Jurkat, Clone E6-1 (cell line): ENCODE measurements around the gene VARS1. TPM values are rescaled to one million over a fixed set of nuclear protein-coding genes. Genes with fewer than 3 reads are reported as not detected.
"Not testable (repeated sequence)": the region's sequence is repeated elsewhere in the genome, so short reads cannot be mapped to it uniquely, and the experiment has no call there.

ENCODE experiments used
- DNase-seq: peaks from one replicate; pipeline ENCODE4 v3.0.0-alpha.2; 2011; ENCODE audit warnings: low read depth, low spot score
- H3K4me3 ChIP-seq: 2 replicates; pipeline ENCODE4 v1.5.1; 2011; ENCODE audit warnings: mild to moderate bottlenecking, low read length, control low read depth, moderate library complexity
- polyA plus RNA-seq: library from polyadenylated mRNA; unstranded; fragments of >200 nt; gene quantifications from one replicate; pipeline ENCODE4 v1.2.1, GENCODE V29; 2012; ENCODE audit warnings: missing spikeins; ENCODE audit not compliant: insufficient read length, insufficient read depth

Gene VARS1
- polyA plus RNA-seq: 125 TPM

DNA sequence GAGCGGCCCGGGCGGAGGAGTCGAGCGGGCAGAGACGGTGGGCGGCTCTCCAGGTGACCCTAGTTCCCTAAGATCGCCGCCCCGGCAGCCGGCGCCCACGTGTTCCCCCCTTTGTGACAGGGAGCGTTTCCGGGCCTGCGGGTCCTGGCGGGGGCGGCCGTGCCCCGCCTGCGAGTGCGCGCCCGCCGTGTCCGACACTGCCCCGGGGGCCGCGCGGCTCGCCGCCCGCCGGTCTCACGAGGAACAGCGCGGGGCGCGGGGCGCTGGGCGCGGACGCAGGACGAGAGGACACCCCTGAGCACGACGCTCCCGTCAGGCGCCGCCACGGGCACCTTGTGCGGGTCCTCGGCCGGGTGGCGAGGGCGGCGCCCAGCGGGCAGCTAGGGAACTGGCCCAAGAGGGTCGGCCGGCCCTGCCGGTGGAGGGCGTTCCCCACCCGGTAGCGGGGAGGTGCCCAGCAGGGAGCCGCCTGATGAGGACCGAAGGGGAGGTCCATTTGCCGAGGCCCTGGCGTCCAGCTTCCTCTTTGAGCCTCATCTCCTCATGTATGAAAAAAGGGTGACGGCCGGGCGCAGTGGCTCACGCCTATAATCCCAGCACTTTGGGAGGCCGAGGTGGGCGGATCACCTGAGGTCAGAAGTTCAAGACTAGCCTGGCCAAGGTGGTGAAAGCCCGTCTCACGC, at the start of gene VARS1:
VARS1 (minus strand) TSS at position 137 of the 683 bp plus-strand sequence. CDS start 535 bp downstream, outside the sequence.
- H3K4me3 ChIP-seq: peak within 1 kb of the TSS; percentile 99
- peak; percentile 72 for DNase-seq

GRCh38 chr6:31844507-31844906, 49.0 kb upstream of the VARS1 start:
- no peak overlapping the region for H3K4me3 ChIP-seq
- no peak for DNase-seq

GRCh38 chr6:31842053-31842452, 46.5 kb upstream of the VARS1 start:
- H3K4me3 ChIP-seq: no peak overlapping the region
- no peak for DNase-seq

- not testable (repeated sequence) for DNase-seq
Observed at GRCh38 chr6:31839779-31840126, 44.2 kb upstream of the VARS1 start.

DNA sequence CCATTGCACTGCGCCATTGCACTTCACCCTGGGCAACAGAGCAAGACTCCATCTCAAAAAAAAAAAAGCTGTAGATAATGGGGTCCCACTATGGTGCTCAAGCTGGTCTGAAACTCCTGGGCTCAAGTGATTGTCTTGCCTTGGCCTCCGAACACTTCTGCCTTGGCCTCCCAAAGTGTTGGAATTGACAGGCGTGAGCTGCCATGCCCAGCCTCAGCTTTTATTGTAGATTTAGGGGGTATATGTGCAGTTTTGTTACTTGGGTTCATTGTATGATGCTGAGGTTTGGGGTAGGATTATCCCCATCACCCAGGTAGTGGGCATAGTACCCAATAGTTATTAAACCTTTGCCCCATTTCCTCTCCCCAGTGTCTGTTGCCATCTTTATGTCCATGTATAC, 43.4 kb upstream of the VARS1 start:
- no peak for DNase-seq
- H3K4me3 ChIP-seq: no peak overlapping the region

More at GRCh38 chr6:31839779-31840126, 44.2 kb upstream of the VARS1 start:
- not testable (repeated sequence) for H3K4me3 ChIP-seq

- DNase-seq, H3K4me3 ChIP-seq: not testable (repeated sequence)
Observed at GRCh38 chr6:31838114-31838553, 42.6 kb upstream of the VARS1 start.

GRCh38 chr6:31837369-31838113, 42.0 kb upstream of the VARS1 start:
- DNase-seq: no peak
- peak overlapping the region; percentile 99 for H3K4me3 ChIP-seq

DNA sequence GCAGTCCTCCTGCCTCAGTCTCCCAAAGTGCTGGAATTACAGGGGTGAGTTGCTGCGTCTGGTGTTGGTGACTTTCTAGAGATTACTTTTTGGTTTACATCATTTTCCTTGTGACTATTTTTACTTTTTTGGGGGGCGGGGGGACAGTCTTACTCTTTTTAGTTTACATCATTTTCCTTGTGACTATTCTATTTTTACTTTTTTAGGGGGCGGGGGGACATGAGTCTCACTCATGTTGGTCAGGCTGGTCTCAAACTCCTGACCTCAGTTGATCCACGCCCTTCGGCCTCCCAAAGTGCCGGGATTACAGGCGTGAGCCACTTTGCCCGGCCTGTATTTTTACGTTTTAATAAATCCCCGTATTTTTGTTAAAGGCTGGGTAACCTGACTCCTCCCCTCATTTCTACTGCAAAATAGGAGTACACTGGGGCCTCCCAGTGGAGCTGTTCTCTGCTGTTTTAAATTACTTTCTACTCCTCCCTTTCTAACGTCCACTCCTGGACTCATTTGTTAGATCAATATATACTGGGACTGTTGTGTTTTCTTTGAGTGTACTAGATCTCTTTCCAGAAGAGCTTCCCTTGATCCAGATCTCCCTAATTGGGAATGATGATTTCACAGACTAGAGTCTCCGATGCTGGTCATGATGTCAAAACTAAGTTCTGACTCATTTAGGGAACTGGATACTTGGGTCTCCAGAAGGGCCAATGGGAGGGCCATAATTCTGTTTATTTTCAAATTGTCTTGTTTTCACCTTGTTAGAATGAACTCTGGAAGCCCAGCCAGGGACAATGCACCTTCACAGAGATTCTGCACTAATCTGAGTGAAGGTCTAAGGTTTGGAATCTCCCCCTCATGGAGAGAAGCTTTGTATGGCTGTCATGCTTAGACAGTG, 41.2 kb upstream of the VARS1 start:
- no peak for DNase-seq
- peak overlapping the region; percentile 99 for H3K4me3 ChIP-seq

- peak overlapping the region; percentile 99 for H3K4me3 ChIP-seq
- DNase-seq: no peak
Observed at GRCh38 chr6:31836047-31836473, 40.5 kb upstream of the VARS1 start.

- peak; percentile 81 for DNase-seq
- H3K4me3 ChIP-seq: peak overlapping the region; percentile 99
Observed at GRCh38 chr6:31834367-31835250, 39.1 kb upstream of the VARS1 start.

DNA sequence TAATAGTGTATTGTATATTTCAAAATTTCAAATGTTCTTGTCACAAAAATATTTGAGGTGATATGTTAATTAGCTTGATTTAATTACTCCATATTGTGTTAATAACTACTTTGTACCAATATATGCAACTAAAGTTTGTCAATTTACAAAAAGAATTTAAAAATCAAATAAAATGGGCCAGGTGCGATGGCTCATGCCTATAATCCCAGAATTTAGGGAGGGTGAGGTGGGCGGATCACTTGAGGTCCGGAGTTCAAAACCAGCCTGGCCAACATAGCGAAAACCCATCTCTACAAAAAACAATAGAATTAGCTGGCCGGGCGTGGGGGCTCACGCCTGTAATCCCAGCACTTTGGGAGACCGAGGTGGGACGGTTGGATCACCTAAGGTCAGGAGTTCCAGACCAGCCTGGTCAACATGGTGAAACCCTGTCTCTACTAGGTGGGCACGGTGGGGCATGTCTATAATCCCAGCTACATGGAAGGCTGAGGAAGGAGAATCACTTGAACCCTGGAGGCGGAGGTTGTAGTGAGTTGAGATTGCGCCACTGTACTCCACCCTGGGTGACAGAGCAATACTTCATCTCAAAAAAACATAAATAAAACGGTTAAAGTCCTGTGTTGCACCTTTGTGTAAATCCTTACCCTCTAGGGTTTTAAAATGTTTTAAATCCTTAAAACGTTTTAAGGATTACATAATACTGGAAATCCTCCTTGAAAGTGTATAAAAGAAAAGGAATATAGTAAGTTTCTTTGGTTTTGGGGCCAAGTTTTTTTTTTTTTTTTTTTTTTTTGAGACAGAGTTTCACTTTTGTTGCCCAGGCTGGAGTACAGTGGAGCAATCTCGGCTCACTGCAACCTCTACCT, 36.0 kb upstream of the VARS1 start:
- H3K4me3 ChIP-seq: no peak overlapping the region
- no peak for DNase-seq

DNA sequence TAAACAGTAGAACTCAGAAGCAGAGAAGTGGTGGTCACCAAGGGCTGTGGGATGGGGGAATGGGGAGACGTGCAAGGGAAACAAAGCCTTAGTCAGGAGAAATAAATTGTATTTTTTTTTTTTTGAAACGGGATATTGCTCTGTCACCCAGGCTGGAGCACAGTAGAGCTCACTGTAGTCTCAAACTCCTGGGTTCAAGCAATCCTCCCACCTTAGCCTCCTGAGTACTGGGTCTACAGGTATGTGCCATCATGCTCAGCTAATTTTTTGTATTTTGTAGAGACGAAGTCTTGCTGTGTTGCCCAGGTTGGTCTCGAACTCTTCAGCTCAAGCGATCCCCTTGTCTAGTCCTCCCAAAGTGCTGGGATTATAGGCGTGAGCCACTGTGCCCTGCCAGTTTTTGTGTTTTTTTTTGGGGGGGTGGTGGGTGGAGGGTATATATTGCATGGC, 35.4 kb upstream of the VARS1 start:
- DNase-seq: no peak
- H3K4me3 ChIP-seq: peak overlapping the region; percentile 51

DNA sequence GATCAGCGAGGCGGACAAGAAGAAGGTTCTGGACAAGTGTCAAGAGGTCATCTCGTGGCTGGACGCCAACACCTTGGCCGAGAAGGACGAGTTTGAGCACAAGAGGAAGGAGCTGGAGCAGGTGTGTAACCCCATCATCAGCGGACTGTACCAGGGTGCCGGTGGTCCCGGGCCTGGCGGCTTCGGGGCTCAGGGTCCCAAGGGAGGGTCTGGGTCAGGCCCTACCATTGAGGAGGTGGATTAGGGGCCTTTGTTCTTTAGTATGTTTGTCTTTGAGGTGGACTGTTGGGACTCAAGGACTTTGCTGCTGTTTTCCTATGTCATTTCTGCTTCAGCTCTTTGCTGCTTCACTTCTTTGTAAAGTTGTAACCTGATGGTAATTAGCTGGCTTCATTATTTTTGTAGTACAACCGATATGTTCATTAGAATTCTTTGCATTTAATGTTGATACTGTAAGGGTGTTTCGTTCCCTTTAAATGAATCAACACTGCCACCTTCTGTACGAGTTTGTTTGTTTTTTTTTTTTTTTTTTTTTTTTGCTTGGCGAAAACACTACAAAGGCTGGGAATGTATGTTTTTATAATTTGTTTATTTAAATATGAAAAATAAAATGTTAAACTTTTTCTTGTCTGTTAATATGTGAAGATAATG, 34.2 kb upstream of the VARS1 start:
- peak; percentile 60 for DNase-seq
- H3K4me3 ChIP-seq: peak overlapping the region; percentile 51

DNA sequence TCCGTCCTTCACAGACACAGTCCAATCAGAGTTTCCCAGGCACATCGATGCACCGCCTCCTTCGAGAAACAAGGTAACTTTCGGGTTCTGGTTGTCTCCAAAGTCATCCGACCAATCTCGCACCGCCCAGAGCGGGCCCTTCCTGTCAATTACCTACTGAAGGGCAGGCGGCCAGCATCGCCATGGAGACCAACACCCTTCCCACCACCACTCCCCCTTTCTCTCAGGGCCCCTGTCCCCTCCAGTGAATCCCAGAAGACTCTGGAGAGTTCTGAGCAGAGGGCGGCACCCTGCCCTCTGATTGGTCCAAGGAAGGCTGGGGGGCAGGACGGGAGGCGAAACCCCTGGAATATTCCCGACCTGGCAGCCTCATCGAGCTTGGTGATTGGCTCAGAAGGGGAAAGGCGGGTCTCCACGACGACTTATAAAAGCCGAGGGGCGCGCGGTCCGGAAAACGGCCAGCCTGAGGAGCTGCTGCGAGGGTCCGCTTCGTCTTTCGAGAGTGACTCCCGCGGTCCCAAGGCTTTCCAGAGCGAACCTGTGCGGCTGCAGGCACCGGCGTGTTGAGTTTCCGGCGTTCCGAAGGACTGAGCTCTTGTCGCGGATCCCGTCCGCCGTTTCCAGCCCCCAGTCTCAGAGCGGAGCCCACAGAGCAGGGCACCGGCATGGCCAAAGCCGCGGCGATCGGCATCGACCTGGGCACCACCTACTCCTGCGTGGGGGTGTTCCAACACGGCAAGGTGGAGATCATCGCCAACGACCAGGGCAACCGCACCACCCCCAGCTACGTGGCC, 31.9 kb upstream of the VARS1 start, which contains the start of gene HSPA1B:
HSPA1B (plus strand) TSS at position 453 of the 794 bp plus-strand sequence; CDS start at position 666, 213 bp downstream.
- DNase-seq: peak; percentile 92
- H3K4me3 ChIP-seq: peak within 1 kb of the TSS; percentile 54

- H3K4me3 ChIP-seq: peak overlapping the region; percentile 54
- DNase-seq: no peak
Observed at GRCh38 chr6:31826793-31827285, 31.3 kb upstream of the VARS1 start.

GRCh38 chr6:31825553-31825952, 30.0 kb upstream of the VARS1 start:
- no peak overlapping the region for H3K4me3 ChIP-seq

More at GRCh38 chr6:31825553-31825952, 30.0 kb upstream of the VARS1 start:
- no peak for DNase-seq
